GM19467 (cell line): ENCODE results near the gene TEX29.

Experiments used
- ATAC-seq: cut with Tn5 transposase; IDR thresholded peaks from one replicate; pipeline ENCODE4 v1.9.1; 2021; ENCODE audit warnings: mild to moderate bottlenecking, moderate library complexity; ENCODE audit not compliant: unreplicated experiment

TEX29 gene

GRCh38 chr13:111339366-111340143, 19.1 kb downstream of the TEX29 start:
- ATAC-seq = no peak

- ATAC-seq = no peak
Measured at GRCh38 chr13:111341886-111342285, 21.4 kb downstream of the TEX29 start.

DNA sequence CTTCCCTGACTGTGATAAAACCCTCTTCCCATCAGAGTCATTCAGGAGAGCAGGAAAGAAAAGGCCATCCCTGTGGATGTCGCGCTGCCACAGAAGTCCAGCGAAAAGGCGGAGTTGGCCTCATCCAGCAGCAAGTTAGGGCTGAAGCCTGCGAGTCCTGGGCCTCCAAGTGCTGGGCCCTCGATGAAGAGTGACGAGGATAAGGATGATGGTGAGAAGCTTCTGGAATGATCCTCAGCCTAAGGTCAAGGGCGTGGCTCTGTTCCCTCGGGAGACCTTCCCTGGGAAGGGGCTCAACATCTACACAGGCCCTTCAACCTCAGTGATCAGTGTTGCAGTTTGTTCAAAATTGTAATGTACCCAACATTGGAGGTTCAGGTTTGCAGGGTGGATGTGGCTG, 22.3 kb downstream of the TEX29 start:
- ATAC-seq = no peak

GRCh38 chr13:111343186-111343805, 22.9 kb downstream of the TEX29 start:
- ATAC-seq = no peak

DNA sequence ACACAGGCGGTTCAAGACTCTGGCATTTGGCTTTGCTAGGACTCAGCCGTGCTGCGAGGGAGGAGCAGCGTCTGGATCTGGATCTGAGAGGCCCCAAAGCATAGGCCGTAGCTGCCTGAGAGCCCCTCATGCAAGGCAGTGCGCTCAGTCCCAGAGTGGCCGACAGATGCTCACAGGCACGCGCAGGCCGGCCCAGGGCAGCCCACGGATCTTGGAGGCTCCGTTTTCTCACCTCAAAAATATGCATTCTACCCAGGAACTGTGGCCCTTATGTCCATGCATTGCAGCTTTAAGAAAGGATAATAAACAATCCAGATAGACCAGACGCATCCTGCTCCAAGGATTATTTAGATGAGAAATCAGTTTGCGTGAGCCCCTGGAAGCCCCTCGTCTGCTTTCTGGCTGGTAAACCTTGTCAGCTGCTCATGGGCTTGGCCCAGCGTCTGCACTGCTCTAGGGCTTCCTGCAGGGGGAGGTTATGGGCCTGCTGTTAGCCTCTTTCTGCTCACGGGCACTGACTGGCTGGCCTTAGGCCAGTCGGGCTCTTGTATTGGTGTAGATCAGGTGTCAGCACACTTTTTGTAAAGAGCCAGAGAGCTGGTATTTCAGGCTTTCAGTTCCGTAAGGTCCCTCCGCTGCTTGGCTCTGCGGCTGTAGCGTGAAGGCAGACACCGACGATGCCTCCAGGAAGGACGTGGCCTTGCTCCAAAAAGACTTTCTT, 24.2 kb downstream of the TEX29 start:
- no peak for ATAC-seq

GRCh38 chr13:111345682-111346081, 25.2 kb downstream of the TEX29 start:
- no peak for ATAC-seq

DNA sequence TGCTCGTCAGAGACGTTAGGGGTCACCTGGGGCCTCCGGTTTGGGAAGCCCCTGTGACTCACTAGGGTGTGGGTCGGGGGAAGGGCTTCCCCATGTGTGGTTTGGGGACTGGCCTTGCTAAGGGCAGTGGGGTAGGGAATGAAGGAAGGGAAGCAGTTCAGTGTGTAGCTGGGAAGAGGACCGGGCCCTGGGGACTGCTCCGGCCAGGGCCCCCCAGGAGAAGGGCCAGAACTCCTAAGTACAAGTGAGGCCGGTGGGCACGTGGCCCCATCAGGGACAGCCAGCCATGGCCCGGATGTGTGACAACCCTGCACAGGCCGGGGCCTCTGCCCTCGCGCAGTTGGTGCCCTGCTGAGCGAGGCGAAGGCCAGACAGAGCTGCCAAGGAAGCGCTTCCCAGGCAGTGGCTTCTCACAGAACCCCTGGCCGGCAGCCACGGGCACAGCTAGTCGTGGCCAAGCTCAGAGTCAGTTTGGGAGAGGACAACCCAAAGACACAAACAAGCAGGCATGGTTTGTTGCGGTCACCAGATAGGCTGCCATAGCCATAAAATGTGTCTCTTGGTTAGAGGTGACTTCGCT, 25.7 kb downstream of the TEX29 start:
- no peak for ATAC-seq

GRCh38 chr13:111347438-111347837, 27.0 kb downstream of the TEX29 start:
- ATAC-seq = no peak

DNA sequence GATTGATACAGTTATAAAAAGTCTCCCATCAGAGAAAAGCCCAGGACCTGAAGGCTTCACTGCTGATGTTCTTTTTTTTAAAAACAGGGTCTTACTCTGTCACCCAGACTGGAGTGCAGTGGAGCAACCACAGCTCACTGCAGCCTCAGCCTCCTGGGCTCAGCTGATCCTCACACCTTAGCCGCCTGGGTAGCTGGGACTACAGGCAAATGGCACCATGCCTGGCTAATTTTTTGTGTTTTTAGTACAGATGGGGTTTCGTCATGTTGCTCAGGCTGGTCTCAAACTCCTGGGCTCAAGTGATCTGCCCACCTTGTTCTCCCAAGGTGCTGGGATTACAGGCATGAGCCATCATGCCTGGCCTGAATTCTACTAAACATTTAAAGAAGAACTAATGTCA, 33.1 kb downstream of the TEX29 start:
- no peak for ATAC-seq

GRCh38 chr13:111354789-111355188, 34.3 kb downstream of the TEX29 start:
- ATAC-seq = no peak

DNA sequence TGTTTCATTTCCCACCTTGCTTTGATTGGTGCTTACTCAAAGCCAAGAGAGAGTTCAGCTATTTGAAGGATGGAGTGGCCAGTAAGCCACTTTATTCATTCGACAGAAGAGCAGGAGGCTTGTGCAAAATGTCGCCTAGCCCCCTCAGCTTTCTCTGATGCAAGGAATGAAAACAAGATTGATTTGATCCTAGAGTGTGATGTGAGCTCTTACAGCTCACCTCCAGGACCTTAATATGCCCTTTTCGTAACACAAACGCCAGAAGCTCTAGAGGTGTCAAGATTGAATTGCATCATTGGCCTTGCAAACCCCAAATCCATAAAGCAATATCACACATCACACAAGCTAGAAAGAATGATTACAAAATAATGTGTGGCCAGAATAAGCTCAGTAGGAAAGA, 36.4 kb downstream of the TEX29 start:
- ATAC-seq = no peak

DNA sequence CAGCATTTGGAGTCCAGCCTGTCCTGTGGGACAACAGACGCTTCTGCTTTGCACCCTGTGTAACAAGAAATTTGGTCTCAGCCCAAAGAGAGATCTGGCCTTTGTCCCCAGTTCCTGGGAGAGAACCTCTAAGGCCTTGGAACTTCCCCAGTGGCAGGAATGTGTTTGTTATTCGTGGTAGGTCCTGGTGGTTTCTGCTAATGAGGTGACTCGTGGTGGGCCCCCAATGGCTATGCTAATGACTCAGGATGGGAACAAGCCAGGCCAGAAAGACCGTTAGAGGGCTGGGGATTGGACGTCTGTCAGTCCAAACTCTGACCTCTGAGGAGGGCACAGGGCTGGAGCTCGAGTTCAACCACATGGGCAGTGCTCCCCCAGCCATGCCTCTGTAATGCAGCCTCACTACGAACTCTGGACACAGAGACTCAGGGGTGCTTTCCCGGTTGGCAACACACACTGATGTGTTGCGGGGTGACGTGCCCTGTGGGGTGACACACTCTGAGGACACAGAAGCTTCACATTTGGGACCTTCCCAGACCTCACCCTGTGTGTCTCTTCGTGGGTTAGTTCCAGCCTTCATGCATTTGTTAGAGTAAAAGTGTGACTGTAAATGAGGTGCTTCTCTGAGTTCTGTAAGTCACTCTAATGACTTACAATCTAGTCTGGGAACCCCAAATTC, 38.9 kb downstream of the TEX29 start:
- ATAC-seq = no peak

DNA sequence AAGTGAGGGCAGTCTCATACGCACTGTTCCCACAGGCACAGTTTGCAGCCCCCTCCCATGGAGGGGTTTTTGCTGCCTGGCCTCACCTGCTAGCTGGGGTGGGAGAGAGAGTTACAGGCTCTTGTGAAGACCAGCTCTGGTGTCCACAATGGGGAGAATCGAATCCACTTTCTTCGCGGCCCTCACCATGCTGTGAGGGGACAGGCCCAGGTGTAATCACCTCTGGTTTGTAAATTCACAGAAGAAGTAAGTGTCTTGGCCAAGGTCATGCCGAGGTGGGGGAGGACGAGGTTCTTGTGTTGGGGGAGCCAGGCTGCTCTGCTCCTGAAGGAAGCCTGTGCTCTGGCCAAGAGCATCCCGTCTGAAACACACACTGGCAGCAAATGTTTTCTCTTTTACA, 39.5 kb downstream of the TEX29 start:
- ATAC-seq = no peak

DNA sequence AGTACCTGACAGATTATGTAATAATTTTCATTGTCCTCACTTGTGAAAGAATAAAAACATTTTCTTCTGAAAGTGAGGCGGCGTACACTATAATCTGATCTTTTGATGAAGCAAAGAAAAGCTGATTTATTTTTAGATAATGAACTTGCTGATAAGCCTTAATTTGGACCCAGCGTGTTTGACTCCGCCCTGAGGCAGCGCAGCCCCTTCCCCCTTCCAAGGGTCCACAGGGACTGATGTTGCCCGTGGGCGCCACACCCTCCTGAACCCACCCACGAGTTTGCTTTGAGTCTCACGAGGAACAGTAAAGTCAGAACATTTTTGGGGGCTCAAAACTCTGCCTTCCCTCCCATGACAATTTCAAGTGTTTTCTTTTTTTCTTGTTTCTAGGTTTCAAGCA, 40.0 kb downstream of the TEX29 start:
- ATAC-seq = no peak

GRCh38 chr13:111361046-111361872, 40.8 kb downstream of the TEX29 start:
- no peak for ATAC-seq

- ATAC-seq = no peak
Measured at GRCh38 chr13:111361873-111362648, 41.6 kb downstream of the TEX29 start.

- ATAC-seq = no peak
Measured at GRCh38 chr13:111363121-111363520, 42.7 kb downstream of the TEX29 start.

GRCh38 chr13:111363591-111363990, 43.1 kb downstream of the TEX29 start:
- ATAC-seq = no peak
